Transverse colon (tissue), 4 donors: ENCODE data around the gene TMEM132D.

Experiments used
- EP300 ChIP-seq: sonication (generic); formaldehyde crosslinking; IDR thresholded peaks from one replicate; pipeline ENCODE4 v1.6.1; 2017; ENCODE audit warnings: antibody characterized with exemption, low read depth
- POLR2AphosphoS5 ChIP-seq, 3 donors: sonication (generic); formaldehyde crosslinking; IDR thresholded peaks; one replicate each; pipeline ENCODE4 v1.6.1; 2016; ENCODE audit warnings: antibody characterized with exemption in 3 of 3
- TF ChIP-seq, protein P1 (sequence below), 5 experiments: fragments of 200-600 bp in 3 of 5; fragments of 450-650 bp in 2 of 5; sonication (generic) in 3 of 5; IDR thresholded peaks; 1 replicate in 2 of 5; 2 replicates in 3 of 5; pipeline ENCODE4 v1.5.1; 2016 to 2017; ENCODE audit warnings: antibody characterized with exemption in 5 of 5, inconsistent platforms in 3 of 5, mild to moderate bottlenecking in 2 of 5, moderate library complexity in 1 of 5

DNA sequence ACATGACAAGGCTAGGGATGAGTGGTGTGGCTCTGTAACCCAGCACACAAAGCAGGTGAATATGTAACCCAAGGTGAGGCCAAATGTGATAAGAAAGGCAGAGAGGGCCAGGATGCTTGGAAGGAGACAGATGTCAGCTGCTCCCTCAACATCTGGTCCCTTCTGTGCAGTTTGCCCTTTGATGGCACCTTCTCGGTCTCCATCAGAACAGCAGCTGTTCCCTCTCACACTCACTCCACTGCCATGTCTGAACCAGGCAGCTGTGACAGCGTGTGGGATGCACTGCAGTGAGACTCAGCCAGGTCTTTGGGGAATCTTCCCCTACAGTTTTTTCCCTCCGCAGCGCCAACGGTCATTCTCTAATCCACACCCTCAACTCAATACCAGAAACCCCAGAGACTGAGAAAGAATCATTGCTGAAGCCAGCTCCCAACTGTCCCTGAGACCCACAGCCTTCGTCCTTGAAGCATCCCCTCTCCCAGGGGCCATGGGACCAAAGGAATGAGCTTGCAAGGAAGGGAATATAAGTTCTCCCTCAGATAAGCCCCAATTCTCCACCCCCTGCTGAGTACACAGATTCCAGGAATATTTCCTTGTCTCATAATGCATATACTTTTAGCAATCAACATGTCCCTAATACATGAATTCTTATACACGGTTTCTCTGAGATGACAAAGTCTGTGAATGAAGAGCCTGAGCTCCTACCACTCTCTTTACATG is 820.5 kb downstream of the TMEM132D start:
- TF ChIP-seq, protein P1, sequence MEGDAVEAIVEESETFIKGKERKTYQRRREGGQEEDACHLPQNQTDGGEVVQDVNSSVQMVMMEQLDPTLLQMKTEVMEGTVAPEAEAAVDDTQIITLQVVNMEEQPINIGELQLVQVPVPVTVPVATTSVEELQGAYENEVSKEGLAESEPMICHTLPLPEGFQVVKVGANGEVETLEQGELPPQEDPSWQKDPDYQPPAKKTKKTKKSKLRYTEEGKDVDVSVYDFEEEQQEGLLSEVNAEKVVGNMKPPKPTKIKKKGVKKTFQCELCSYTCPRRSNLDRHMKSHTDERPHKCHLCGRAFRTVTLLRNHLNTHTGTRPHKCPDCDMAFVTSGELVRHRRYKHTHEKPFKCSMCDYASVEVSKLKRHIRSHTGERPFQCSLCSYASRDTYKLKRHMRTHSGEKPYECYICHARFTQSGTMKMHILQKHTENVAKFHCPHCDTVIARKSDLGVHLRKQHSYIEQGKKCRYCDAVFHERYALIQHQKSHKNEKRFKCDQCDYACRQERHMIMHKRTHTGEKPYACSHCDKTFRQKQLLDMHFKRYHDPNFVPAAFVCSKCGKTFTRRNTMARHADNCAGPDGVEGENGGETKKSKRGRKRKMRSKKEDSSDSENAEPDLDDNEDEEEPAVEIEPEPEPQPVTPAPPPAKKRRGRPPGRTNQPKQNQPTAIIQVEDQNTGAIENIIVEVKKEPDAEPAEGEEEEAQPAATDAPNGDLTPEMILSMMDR (IDR thresholded peaks at IDR 0.05): no peak
- TF ChIP-seq POLR2AphosphoS5 (IDR thresholded peaks at IDR 0.05) (no peak), EP300 (no peak)
